22Rv1 (cell line): Measurements from ENCODE around the gene NEK4.
"Not testable (repeated sequence)": the region's sequence is repeated elsewhere in the genome, so short reads cannot be mapped to it uniquely, and the experiment has no call there.

Experiments
- H3K27ac ChIP-seq: fragments of 450-650 bp; 2 replicates; pipeline ENCODE4 v1.5.1; 2017
- CTCF ChIP-seq: fragments of 450-650 bp; IDR thresholded peaks from 2 replicates; pipeline ENCODE4 v1.5.1; 2017; ENCODE audit warnings: mild to moderate bottlenecking
- ZFX ChIP-seq: fragments of 450-650 bp; IDR thresholded peaks from 2 replicates; pipeline ENCODE4 v1.6.1; 2017; ENCODE audit warnings: antibody characterized with exemption, borderline replicate concordance

NEK4 gene

GRCh38 chr3:52743152-52743551, 27.6 kb downstream of the NEK4 start:
- no peak overlapping the region for H3K27ac ChIP-seq

GRCh38 chr3:52742418-52743041, 28.2 kb downstream of the NEK4 start:
- no peak for TF ChIP-seq ZFX
- peak; percentile 71 for TF ChIP-seq CTCF
- no peak overlapping the region for H3K27ac ChIP-seq

More at GRCh38 chr3:52743152-52743551, 27.6 kb downstream of the NEK4 start:
- TF ChIP-seq ZFX (no peak), CTCF (no peak)

GRCh38 chr3:52739730-52740129, 31.0 kb downstream of the NEK4 start:
- H3K27ac ChIP-seq: no peak overlapping the region
- TF ChIP-seq ZFX (no peak), CTCF (no peak)

- H3K27ac ChIP-seq: no peak overlapping the region
- TF ChIP-seq ZFX: no peak
- TF ChIP-seq CTCF: no peak
Measured at GRCh38 chr3:52733256-52733891, 37.4 kb downstream of the NEK4 start.

- TF ChIP-seq ZFX (no peak), CTCF (no peak)
Measured at GRCh38 chr3:52731590-52731989, 39.1 kb downstream of the NEK4 start.

GRCh38 chr3:52730681-52731080, 40.1 kb downstream of the NEK4 start:
- no peak overlapping the region for H3K27ac ChIP-seq
- TF ChIP-seq ZFX: no peak
- TF ChIP-seq CTCF: no peak

More at GRCh38 chr3:52731590-52731989, 39.1 kb downstream of the NEK4 start:
- H3K27ac ChIP-seq: no peak overlapping the region

GRCh38 chr3:52728753-52729152, 42.0 kb downstream of the NEK4 start:
- not testable (repeated sequence) for H3K27ac ChIP-seq

GRCh38 chr3:52724511-52724910, 46.2 kb downstream of the NEK4 start:
- H3K27ac ChIP-seq: no peak overlapping the region
- TF ChIP-seq ZFX (no peak), CTCF (no peak)
